ENCODE data around the gene PSMC5.

DNA sequence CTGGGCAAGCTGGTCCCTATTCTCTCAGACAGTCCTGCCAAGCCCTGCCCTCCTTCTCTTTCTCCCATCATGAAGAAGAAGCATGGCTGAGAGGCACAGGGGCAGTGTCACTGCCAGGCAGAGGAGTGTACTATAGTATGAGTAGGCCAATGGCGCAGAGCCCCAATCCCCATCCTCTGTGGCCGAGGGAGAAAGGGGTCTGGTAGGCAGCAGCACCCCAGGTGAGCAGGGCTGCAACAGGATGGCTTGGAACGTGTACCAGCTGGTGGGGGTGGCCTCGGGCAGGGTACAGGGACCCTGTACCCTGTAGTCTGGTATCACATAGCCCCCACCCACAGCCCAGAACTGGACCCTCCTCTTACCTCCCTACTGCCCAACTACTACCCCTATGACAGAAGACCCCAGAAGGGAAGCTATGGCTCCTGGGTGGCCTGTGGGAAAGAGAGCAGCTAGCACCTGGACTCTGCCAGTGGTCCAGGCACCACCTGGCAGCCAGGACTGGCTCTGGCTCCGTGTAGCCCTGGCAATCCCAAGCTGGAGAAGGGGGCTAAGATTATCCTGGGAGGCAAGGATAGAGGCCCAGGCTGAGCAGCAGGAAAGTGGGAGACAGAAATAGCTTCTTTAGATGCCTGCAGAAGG, 10.8 kb downstream of the PSMC5 start:
- TF ChIP-seq, protein P1, sequence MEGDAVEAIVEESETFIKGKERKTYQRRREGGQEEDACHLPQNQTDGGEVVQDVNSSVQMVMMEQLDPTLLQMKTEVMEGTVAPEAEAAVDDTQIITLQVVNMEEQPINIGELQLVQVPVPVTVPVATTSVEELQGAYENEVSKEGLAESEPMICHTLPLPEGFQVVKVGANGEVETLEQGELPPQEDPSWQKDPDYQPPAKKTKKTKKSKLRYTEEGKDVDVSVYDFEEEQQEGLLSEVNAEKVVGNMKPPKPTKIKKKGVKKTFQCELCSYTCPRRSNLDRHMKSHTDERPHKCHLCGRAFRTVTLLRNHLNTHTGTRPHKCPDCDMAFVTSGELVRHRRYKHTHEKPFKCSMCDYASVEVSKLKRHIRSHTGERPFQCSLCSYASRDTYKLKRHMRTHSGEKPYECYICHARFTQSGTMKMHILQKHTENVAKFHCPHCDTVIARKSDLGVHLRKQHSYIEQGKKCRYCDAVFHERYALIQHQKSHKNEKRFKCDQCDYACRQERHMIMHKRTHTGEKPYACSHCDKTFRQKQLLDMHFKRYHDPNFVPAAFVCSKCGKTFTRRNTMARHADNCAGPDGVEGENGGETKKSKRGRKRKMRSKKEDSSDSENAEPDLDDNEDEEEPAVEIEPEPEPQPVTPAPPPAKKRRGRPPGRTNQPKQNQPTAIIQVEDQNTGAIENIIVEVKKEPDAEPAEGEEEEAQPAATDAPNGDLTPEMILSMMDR (IDR thresholded peaks at IDR 0.05; ENCODE audit: borderline replicate concordance, extremely low read depth, low read length, poor library complexity, severe bottlenecking): no peak
- TF ChIP-seq EZH2 (IDR thresholded peaks at IDR 0.05; ENCODE audit: borderline replicate concordance, low read depth, low read length, severe bottlenecking): no peak

Measured in DND-41 (cell line).